ENCODE results near the gene HMGXB4.

The HMGXB4 gene

DNA sequence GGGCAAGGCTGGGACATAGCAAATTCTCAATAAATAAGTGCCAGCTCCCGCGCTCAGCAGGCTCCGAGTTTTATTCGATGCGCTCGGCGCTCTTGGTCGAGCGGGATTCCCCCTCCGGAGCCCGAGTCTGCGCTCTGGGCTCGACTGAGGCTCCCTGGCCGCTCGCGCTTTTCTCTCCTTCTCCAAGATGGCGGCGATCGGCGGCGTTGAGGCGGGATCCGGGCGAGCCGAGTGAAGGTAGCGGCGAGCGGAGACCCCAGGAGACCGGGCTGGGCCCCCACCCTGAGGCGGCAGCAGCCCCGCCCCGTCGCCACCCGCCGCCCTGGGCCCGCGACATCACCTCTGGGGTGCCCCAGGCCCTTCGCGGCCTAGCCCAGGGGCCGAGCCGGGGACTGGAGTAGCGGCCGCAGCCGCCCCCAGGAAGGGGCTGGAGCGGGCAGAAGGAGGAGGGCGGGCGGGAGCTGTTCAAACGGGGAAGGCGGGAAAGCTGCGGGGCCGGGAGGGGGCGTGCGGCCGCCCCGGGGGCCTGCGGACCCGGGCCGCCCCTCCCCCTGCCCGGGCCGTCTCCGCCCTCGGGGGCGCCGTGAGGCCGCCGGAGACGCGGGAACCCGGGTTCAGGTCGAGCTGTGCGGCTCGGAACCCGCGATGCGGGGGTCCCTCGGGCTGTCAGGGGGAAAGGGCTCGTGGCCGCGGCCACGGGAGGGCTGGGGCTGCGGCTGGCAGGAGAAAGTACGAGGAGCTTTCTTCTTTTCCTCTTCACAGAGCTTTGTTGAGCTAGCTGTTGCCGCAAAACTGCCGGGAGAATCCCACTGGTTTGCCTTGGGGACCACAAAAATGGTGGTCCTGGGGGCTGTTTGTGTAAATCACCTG, at the start of gene HMGXB4:
HMGXB4 (plus strand) TSS at position 173 of the 870 bp plus-strand sequence. CDS start 4,898 bp downstream, outside the sequence.
- Histone ChIP-seq H3K4me1 (ENCODE audit: control insufficient read depth, low read length) (peaks cover 30% of the 10 kb centered on the region), H3K27ac (ENCODE audit: low read depth, low read length) (peak within 1 kb of the TSS; percentile 49), H3K9me2 (replicated peaks; ENCODE audit: control insufficient read depth, low read length) (no peaks in the 10 kb centered on the region), H3K27me3 (ENCODE audit: control insufficient read depth, low read length) (no peaks in the 10 kb centered on the region), H4K20me1 (ENCODE audit: control insufficient read depth, insufficient read depth, low read depth, low read length) (peaks cover 7% of the 10 kb centered on the region), H3K36me3 (ENCODE audit: control insufficient read depth, low read length) (peaks cover 41% of the 10 kb centered on the region), H3K9me3 (ENCODE audit: control insufficient read depth, insufficient read depth, low read length) (no peaks in the 10 kb centered on the region), H3F3A (ENCODE audit: control insufficient read depth, insufficient read depth) (no peaks in the 10 kb centered on the region), H3K79me2 (ENCODE audit: control insufficient read depth, low read length) (peaks cover 58% of the 10 kb centered on the region), H3K4me2 (ENCODE audit: low read length) (peak within 1 kb of the TSS; percentile 95), H3K4me3 (ENCODE audit: low read length) (peak within 1 kb of the TSS; percentile 95)
- no peak for TF ChIP-seq EZH2phosphoT487 (IDR thresholded peaks at IDR 0.05; ENCODE audit: borderline replicate concordance, low read length)
- TF ChIP-seq, protein P1, sequence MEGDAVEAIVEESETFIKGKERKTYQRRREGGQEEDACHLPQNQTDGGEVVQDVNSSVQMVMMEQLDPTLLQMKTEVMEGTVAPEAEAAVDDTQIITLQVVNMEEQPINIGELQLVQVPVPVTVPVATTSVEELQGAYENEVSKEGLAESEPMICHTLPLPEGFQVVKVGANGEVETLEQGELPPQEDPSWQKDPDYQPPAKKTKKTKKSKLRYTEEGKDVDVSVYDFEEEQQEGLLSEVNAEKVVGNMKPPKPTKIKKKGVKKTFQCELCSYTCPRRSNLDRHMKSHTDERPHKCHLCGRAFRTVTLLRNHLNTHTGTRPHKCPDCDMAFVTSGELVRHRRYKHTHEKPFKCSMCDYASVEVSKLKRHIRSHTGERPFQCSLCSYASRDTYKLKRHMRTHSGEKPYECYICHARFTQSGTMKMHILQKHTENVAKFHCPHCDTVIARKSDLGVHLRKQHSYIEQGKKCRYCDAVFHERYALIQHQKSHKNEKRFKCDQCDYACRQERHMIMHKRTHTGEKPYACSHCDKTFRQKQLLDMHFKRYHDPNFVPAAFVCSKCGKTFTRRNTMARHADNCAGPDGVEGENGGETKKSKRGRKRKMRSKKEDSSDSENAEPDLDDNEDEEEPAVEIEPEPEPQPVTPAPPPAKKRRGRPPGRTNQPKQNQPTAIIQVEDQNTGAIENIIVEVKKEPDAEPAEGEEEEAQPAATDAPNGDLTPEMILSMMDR (IDR thresholded peaks at IDR 0.05; ENCODE audit: low read depth, low read length, poor library complexity, severe bottlenecking), result peak; percentile 47

DNA sequence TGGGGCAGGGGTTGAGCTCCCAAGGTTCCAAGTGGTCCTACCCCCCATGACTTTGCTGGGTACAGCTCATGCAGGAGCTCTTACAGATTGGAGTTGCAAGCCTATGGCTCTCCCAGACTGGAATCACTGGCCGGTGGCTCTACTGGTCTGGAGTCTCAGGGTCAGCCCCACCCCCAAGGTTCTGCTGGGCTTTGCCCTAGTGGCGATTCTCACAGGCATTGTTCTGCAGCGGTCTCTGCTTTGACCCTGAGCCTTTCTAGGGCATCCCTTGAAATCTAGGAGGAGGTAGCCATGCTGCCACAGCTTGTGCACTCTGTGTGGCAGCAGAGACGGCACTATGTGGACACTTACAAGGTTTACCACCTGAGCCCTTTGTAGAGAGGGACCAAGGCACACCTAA, 49.3 kb upstream of the HMGXB4 start:
- Histone ChIP-seq H3K9me2 (replicated peaks; ENCODE audit: control insufficient read depth, low read length) (no peaks in the 10 kb centered on the region), H3K9me3 (ENCODE audit: control insufficient read depth, insufficient read depth, low read length) (no peaks in the 10 kb centered on the region), H3K4me1 (ENCODE audit: control insufficient read depth, low read length) (no peaks in the 10 kb centered on the region), H3K27ac (ENCODE audit: low read depth, low read length) (no peak overlapping the region), H3F3A (ENCODE audit: control insufficient read depth, insufficient read depth) (no peaks in the 10 kb centered on the region), H4K20me1 (ENCODE audit: control insufficient read depth, insufficient read depth, low read depth, low read length) (no peaks in the 10 kb centered on the region), H3K4me2 (ENCODE audit: low read length) (no peak overlapping the region), H3K27me3 (ENCODE audit: control insufficient read depth, low read length) (no peaks in the 10 kb centered on the region), H3K4me3 (ENCODE audit: low read length) (no peak overlapping the region), H3K36me3 (ENCODE audit: control insufficient read depth, low read length) (no peaks in the 10 kb centered on the region; the same call in 1 of the 2 replicates), H3K79me2 (ENCODE audit: control insufficient read depth, low read length) (no peaks in the 10 kb centered on the region)
- TF ChIP-seq, protein P1 (IDR thresholded peaks at IDR 0.05; ENCODE audit: low read depth, low read length, poor library complexity, severe bottlenecking), result no peak
- TF ChIP-seq EZH2phosphoT487 (IDR thresholded peaks at IDR 0.05; ENCODE audit: borderline replicate concordance, low read length), result no peak

DNA sequence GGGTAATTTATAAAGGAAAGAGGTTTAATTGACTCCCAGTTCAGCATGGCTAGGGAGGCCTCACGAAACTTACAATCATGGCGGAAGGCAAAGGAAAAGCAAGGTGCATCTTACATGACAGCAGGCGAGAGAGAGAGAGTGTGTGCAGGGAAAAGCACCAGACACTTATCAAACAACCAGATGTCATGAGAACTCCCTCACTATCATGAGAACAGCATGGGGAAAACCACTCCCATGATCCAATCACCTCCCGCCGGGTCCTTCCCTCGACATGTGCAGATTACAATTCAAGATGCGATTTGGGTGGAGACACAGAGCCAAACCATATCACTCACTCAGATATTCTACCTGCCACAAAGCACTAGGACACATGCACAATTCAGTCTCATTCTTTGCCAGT, 48.1 kb upstream of the HMGXB4 start:
- TF ChIP-seq EZH2phosphoT487 (IDR thresholded peaks at IDR 0.05; ENCODE audit: borderline replicate concordance, low read length), result no peak
- TF ChIP-seq, protein P1 (IDR thresholded peaks at IDR 0.05; ENCODE audit: low read depth, low read length, poor library complexity, severe bottlenecking), result no peak
- no peaks in the 10 kb centered on the region for H3K4me1 ChIP-seq (ENCODE audit: control insufficient read depth, low read length)
- H3K4me2 ChIP-seq (ENCODE audit: low read length), result no peak overlapping the region

More for the DNA sequence above, 48.1 kb upstream of the HMGXB4 start:
- Histone ChIP-seq H3K36me3 (ENCODE audit: control insufficient read depth, low read length) (peaks cover 2% of the 10 kb centered on the region; the same call in 1 of the 2 replicates), H3K27ac (ENCODE audit: low read depth, low read length) (no peak overlapping the region), H3K27me3 (ENCODE audit: control insufficient read depth, low read length) (no peaks in the 10 kb centered on the region), H3K79me2 (ENCODE audit: control insufficient read depth, low read length) (no peaks in the 10 kb centered on the region), H3K9me3 (ENCODE audit: control insufficient read depth, insufficient read depth, low read length) (no peaks in the 10 kb centered on the region), H3F3A (ENCODE audit: control insufficient read depth, insufficient read depth) (no peaks in the 10 kb centered on the region), H4K20me1 (ENCODE audit: control insufficient read depth, insufficient read depth, low read depth, low read length) (no peaks in the 10 kb centered on the region), H3K9me2 (replicated peaks; ENCODE audit: control insufficient read depth, low read length) (no peaks in the 10 kb centered on the region), H3K4me3 (ENCODE audit: low read length) (no peak overlapping the region)

Data from DOHH2 (cell line).